GM12878 (cell line): ENCODE results near the gene DTX2. TPM values are rescaled to one million over a fixed set of nuclear protein-coding genes. Genes with fewer than 3 reads are reported as not detected.
"Not testable (repeated sequence)": the region's sequence is repeated elsewhere in the genome, so short reads cannot be mapped to it uniquely, and the experiment has no call there.

ENCODE experiments used
- ATAC-seq: fragments of 200-7000 bp; cut with Tn5 transposase; 3 replicates; pipeline ENCODE4 v1.9.1; 2020; ENCODE audit warnings: mild to moderate bottlenecking, moderate library complexity
- BruUV-seq: library from RNA; stranded (reverse); fragments of 400-500 nt; replicated peaks from 2 replicates; lab custom pipeline; 2021; lab: Mats Ljungman, UMichigan
- CTCF ChIA-PET: fragments of 300-600 bp; sonication (Branson Sonifier 250); formaldehyde crosslinking; extraction: SDS; loops from one replicate; lab custom pipeline; 2021; ENCODE audit warnings: inconsistent platforms; lab: Yijun Ruan, JAX
- POLR2A ChIA-PET: fragments of 350-600 bp; formaldehyde crosslinking; extraction: SDS; loops from one replicate; lab custom pipeline; 2021; ENCODE audit warnings: inconsistent platforms; lab: Charles Lee
- RAD21 ChIA-PET: fragments of 300-600 bp; sonication (Branson Sonifier 250); formaldehyde crosslinking; loops from one replicate; lab custom pipeline; 2023; ENCODE audit warnings: antibody characterized with exemption; ENCODE audit not compliant: unreplicated experiment; lab: Charles Lee
- SMC1A ChIA-PET: fragments of 300-600 bp; sonication (Branson Sonifier 250); formaldehyde crosslinking; loops from one replicate; lab custom pipeline; 2023; ENCODE audit not compliant: unreplicated experiment, uncharacterized antibody; lab: Charles Lee
- DNase-seq: peaks from one replicate; pipeline ENCODE4 v3.0.0-alpha.2; 2011; ENCODE audit warnings: low read depth, low spot score
- FAIRE-seq: peaks from 3 replicates; lab custom pipeline; 2011; peaks lifted over from hg19 to GRCh38; lab: Jason Lieb, UNC
- H2AFZ ChIP-seq: 2 replicates; pipeline ENCODE4 v1.6.0; 2011; ENCODE audit warnings: low read depth, low read length, control low read depth; ENCODE audit not compliant: control insufficient read depth
- H3K27ac ChIP-seq: 2 replicates; pipeline ENCODE4 v1.5.1; 2011; ENCODE audit warnings: control low read depth; ENCODE audit not compliant: control insufficient read depth, insufficient read depth
- H3K27me3 ChIP-seq, 2 experiments: replicated peaks in 1 of 2; 2 replicates each; pipeline versions ENCODE4 v1.6.0 to v1.6.1; 2011; ENCODE audit warnings: low read length in 1 of 2; ENCODE audit not compliant: control insufficient read depth in 2 of 2, insufficient read depth in 2 of 2
- H3K36me3 ChIP-seq, 2 experiments: 2 replicates each; pipeline ENCODE4 v1.5.1; 2011; ENCODE audit warnings: low read length in 1 of 2; ENCODE audit not compliant: control insufficient read depth in 2 of 2, insufficient read depth in 2 of 2
- H3K4me1 ChIP-seq: 2 replicates; pipeline ENCODE4 v1.6.1; 2011; ENCODE audit warnings: mild to moderate bottlenecking, low read length, moderate library complexity, mixed read lengths; ENCODE audit not compliant: control insufficient read depth, insufficient read depth
- H3K4me2 ChIP-seq: 2 replicates; pipeline ENCODE4 v1.6.0; 2011; ENCODE audit warnings: control low read depth; ENCODE audit not compliant: control insufficient read depth, insufficient read depth
- H3K4me3 ChIP-seq: fragments of 200-600 bp; sonication (generic); 2 replicates; pipeline ENCODE4 v1.5.1; 2016
- H3K79me2 ChIP-seq: 2 replicates; pipeline ENCODE4 v1.6.0; 2011; ENCODE audit warnings: low read length; ENCODE audit not compliant: control insufficient read depth, insufficient read depth
- H3K9ac ChIP-seq: 2 replicates; pipeline ENCODE4 v1.8.0; 2011; ENCODE audit warnings: low read length, control low read depth, mixed read lengths; ENCODE audit not compliant: control insufficient read depth, insufficient read depth
- H3K9me3 ChIP-seq: replicated peaks from 3 replicates; pipeline ENCODE4 v1.5.1; 2011; ENCODE audit warnings: mild to moderate bottlenecking, low read length; ENCODE audit not compliant: control insufficient read depth, insufficient read depth
- H4K20me1 ChIP-seq: 2 replicates; pipeline ENCODE4 v1.6.0; 2011; ENCODE audit not compliant: control insufficient read depth, insufficient read depth
- WGBS: methylation state at CpG from one replicate; pipeline ENCODE4 v1.1.6; 2016; ENCODE audit warnings: low lambda C conversion rate; ENCODE audit not compliant: insufficient replicate concordance, insufficient coverage; ENCODE audit errors: missing lambda C conversion rate; 5-methylcytosine and 5-hydroxymethylcytosine counted together
- in situ Hi-C: fragments of 300-500 bp; cut with MboI; formaldehyde crosslinking; loops from 9 replicates; pipeline ENCODE4 v1.14.3; 2018; ENCODE audit warnings: mixed read lengths
- intact Hi-C: fragments of 100-400 bp; cut with micrococcal nuclease; formaldehyde crosslinking; loops from one replicate; pipeline ENCODE4 v1.14.2; 2022; ENCODE audit not compliant: unreplicated experiment
- polyA plus RNA-seq, 11 experiments: library from polyadenylated mRNA; depleted of rRNA in 4 of 11; unstranded in 6 of 11; stranded (reverse) in 5 of 11; fragments of >200 nt; fragmentation: Nextera tagmentation in 4 of 11; fragmentation: Illumina TruSeq in 1 of 11; extraction: Ambion mirVana in 4 of 11; extraction: Trizol in 1 of 11; gene quantifications; 1 replicate in 1 of 11; 2 replicates in 10 of 11; pipeline versions ENCODE4 v1.2.1 to v1.2.3, GENCODE V29; 2011 to 2016; ENCODE audit warnings: inconsistent platforms in 2 of 11, missing spikeins in 2 of 11, low read depth in 1 of 11
- total RNA-seq, 4 experiments: library from RNA; depleted of rRNA in 3 of 4; stranded (reverse); fragments of >200 nt in 3 of 4; fragmentation: Illumina TruSeq in 1 of 4; extraction: Trizol in 1 of 4; gene quantifications; 2 replicates each; pipeline versions ENCODE4 v1.2.1 to v1.2.3, GENCODE V29; 2013 to 2021

Gene DTX2
- total and polyA plus RNA-seq, 10 of the 15 experiments (the other 5 are each of a cell fraction or from before 2014, with no cell fraction given) = 0.14 to 31.0 (median 11.0) TPM

DNA sequence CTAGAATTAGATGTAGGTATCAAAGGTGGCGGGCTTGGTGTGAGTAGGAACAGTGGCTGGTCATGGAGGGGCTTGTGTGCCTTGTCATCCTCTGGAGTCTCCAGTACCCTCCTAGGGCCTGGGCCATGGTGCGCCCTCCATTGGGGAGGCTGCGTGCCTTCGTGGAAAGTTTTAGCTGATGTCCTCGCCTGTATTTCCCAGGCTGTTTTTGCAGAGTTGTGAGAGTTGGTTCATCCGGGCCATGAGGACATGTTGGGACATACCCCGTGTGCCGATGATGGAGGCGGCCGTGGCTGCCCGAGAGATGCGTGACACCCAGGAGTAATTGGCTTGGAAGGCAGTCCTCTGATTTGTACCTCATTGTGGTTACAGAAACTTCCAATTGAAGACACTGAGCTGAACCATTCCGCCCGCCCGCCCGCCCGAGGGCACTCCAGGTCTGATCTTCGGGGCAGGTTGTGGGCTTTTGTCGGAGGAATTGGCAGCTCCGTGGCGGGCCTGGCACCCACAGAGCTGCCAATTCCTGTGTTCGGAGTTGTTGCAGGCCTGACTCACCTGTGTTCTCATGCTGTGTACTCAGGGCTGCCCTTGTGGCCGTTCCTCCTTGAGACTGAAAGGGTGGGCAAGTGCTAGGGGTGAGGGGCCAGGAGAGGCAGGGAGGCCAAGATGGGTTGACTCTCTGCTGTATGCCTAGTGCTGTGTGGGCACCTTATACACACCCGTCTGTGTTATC lies 15.4 kb downstream of the DTX2 start:
- H3K27ac ChIP-seq, H3K9ac ChIP-seq, FAIRE-seq, DNase-seq, H3K4me3 ChIP-seq, H4K20me1 ChIP-seq, H2AFZ ChIP-seq, BruUV-seq, H3K79me2 ChIP-seq, H3K4me1 ChIP-seq, H3K4me2 ChIP-seq, H3K9me3 ChIP-seq, RAD21 ChIA-PET, CTCF ChIA-PET, in situ Hi-C loops, H3K36me3 ChIP-seq, intact Hi-C loops, ATAC-seq, H3K27me3 ChIP-seq, SMC1A ChIA-PET, POLR2A ChIA-PET: not testable (repeated sequence)
- 97% methylated on average over 20 of the region's 24 CpGs for WGBS

DNA sequence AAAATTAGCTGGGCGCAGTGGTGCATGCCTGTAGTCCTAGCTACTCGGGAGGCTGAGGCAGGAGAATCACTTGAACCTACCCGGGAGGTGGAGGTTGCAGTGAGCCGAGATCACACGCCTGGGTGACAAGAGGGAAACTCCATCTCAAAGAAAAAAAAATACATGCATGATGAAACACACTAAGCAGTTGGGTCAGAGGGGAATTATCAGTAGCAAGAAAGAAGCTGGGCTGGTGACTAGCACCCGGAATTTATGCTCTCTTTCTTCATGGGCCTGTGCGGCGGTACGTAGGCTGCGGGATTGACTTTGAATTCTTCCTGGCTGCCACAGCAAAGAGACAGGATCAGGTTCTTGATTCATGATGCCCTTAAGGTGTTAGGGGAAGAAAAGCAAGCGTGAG lies 18.1 kb downstream of the DTX2 start:
- H4K20me1 ChIP-seq, H2AFZ ChIP-seq, intact Hi-C loops, H3K79me2 ChIP-seq, H3K27me3 ChIP-seq, H3K4me2 ChIP-seq, RAD21 ChIA-PET, H3K36me3 ChIP-seq, H3K4me1 ChIP-seq, H3K9ac ChIP-seq, BruUV-seq, CTCF ChIA-PET, H3K9me3 ChIP-seq, SMC1A ChIA-PET, FAIRE-seq, in situ Hi-C loops, DNase-seq, H3K4me3 ChIP-seq, POLR2A ChIA-PET: not testable (repeated sequence)
- 14% methylated on average over 11 of the region's 11 CpGs for WGBS
- 0 out of 2 replicates have a peak overlapping the region, but pooled peaks have one; percentile 11 for H3K27ac ChIP-seq
- ATAC-seq = peak; percentile 83

DNA sequence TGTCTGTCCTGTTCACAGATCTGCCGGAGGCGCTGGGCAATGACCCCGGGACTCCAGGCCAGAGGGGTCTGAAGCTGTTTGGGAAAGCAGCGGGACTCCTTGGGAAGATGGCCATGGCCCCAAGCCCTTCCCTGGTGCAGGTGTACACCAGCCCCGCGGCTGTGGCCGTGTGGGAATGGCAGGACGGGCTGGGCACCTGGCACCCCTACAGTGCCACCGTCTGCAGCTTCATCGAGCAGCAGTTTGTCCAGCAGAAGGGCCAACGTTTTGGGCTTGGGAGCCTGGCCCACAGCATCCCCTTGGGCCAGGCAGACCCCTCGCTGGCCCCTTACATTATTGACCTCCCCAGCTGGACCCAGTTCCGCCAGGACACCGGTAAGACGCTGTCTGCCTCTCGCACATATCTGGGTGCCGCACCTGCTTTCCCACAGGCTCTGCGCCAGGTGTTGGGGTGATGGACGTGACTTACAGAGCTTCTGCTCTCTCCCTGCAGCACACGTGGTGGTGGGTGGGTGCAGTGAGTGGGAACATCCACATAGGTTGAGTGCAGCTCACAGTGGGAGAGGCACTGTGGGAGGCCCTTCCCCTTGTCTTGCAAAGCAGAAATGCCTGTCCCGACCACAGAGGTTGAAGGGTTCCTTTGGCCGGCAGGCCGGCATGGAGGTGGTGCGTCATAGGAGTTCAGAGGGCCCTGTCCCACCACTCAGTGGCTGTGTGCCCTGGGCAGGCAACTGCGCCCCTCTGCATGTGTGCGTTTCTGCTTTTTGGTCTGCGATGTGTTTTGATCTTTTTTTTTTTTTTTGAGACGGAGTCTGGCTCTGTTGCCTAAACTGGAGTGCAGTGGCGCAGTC lies 19.1 kb downstream of the DTX2 start:
- 93% methylated on average over 23 of the region's 29 CpGs for WGBS
- ATAC-seq, H2AFZ ChIP-seq, H3K9me3 ChIP-seq, H4K20me1 ChIP-seq, H3K4me2 ChIP-seq, DNase-seq, H3K4me3 ChIP-seq, H3K9ac ChIP-seq, RAD21 ChIA-PET, BruUV-seq, H3K27ac ChIP-seq, in situ Hi-C loops, intact Hi-C loops, H3K4me1 ChIP-seq, POLR2A ChIA-PET, FAIRE-seq, SMC1A ChIA-PET, H3K27me3 ChIP-seq, CTCF ChIA-PET, H3K79me2 ChIP-seq, H3K36me3 ChIP-seq: not testable (repeated sequence)
